Measurements from ENCODE around the gene SHANK3. TPM values are rescaled to one million over a fixed set of nuclear protein-coding genes. Genes with fewer than 3 reads are reported as not detected.

Gene SHANK3
- total and polyA plus RNA-seq, 2 donors (not counting 1 experiment from before 2014, with no cell fraction given): not detected

DNA sequence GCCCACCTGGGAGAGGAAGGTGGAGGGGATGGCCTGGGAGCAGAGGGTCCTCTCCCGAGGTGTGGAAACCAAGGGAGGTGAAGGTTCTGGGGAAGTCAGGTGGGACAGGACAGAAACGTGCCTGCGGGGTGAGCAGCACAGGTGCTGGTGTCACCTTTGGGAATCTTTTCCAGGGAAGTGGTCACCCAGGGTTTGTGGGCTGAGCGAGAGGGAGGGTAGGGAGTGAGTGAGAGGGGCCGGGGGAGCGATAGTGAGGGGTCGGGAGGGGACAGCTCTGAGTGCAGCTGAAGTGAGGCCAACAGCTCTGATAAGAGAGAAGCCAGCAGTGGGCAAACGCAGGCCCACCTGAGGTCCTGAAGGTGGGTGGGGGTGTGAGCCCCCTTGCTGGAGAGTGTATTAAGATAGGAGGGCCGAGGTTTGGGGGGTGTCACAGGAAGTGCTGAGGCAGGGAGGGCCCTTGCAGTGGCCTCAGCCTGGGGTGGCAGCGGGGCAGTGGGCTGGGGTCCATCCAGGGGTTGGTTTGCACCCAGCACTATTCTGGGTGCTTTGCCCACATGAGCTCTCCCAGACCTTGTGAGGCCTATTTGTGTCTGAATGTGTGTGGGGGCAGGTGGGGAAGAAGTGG lies 1.6 kb upstream of the SHANK3 start:
- Histone ChIP-seq H3K4me1 (ENCODE audit: control insufficient read depth in 2 of 2, insufficient read depth in 2 of 2, low read length in 2 of 2) (peaks cover 20 to 25% of the 10 kb centered on the region in 2 donors), H3K27ac (ENCODE audit: low read length in 2 of 2) (no peak overlapping the region), H3K36me3 (replicated peaks in 1 of 2; ENCODE audit: control extremely low read depth in 1 of 2, control insufficient read depth in 1 of 2, extremely low read depth in 1 of 2, insufficient read depth in 2 of 2, low read length in 1 of 2) (no peaks in the 10 kb centered on the region), H3K4me2 (replicated peaks; ENCODE audit: low read depth, low read length, poor library complexity, severe bottlenecking) (no peak overlapping the region), H3K9ac (ENCODE audit: low read length) (no peak overlapping the region), H3K27me3 (replicated peaks in 1 of 4; ENCODE audit: control extremely low read depth in 1 of 4, control insufficient read depth in 3 of 4, insufficient read depth in 4 of 4, low read length in 3 of 4) (peaks cover 0 to 53% (median 28%) of the 10 kb centered on the region in 4 experiments), H4K20me1 (ENCODE audit: control insufficient read depth, insufficient read depth, low read length, poor library complexity, severe bottlenecking) (no peaks in the 10 kb centered on the region), H3K79me2 (ENCODE audit: control insufficient read depth, insufficient read depth, low read length) (no peaks in the 10 kb centered on the region), H3K4me3 (ENCODE audit: control extremely low read depth in 1 of 5, extremely low read depth in 1 of 5, insufficient read depth in 1 of 5, low read depth in 2 of 5, low read length in 4 of 5) (no peak overlapping the region), H2AFZ (ENCODE audit: insufficient read depth, low read depth, low read length, poor library complexity, severe bottlenecking) (no peak overlapping the region), H3K9me3 (ENCODE audit: control extremely low read depth in 1 of 3, control insufficient read depth in 2 of 3, insufficient read depth in 1 of 3, low read length in 2 of 3) (peaks cover 0 to 25% (median 0%) of the 10 kb centered on the region in 3 donors)
- ChIA-PET POLR2A (interaction anchor here (0.6 kb wide), 1 partner anchor 26 kb away, joined by 4 read pairs; no protein-coding TSS in a partner anchor), CTCF (interaction anchor here (0.7 kb wide), 1 partner anchor 907 kb away, joined by 4 read pairs; no protein-coding TSS in a partner anchor)
- DNase-seq (no peak), ATAC-seq (ENCODE audit: low read depth) (no peak)
- TF ChIP-seq, protein P1, sequence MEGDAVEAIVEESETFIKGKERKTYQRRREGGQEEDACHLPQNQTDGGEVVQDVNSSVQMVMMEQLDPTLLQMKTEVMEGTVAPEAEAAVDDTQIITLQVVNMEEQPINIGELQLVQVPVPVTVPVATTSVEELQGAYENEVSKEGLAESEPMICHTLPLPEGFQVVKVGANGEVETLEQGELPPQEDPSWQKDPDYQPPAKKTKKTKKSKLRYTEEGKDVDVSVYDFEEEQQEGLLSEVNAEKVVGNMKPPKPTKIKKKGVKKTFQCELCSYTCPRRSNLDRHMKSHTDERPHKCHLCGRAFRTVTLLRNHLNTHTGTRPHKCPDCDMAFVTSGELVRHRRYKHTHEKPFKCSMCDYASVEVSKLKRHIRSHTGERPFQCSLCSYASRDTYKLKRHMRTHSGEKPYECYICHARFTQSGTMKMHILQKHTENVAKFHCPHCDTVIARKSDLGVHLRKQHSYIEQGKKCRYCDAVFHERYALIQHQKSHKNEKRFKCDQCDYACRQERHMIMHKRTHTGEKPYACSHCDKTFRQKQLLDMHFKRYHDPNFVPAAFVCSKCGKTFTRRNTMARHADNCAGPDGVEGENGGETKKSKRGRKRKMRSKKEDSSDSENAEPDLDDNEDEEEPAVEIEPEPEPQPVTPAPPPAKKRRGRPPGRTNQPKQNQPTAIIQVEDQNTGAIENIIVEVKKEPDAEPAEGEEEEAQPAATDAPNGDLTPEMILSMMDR (IDR thresholded peaks at IDR 0.05): no peak
- TF ChIP-seq EZH2 (IDR thresholded peaks at IDR 0.05; ENCODE audit: borderline replicate concordance, insufficient read depth, low read depth, low read length, poor library complexity, severe bottlenecking): no peak
- Mint-ChIP-seq H3K4me1 (peaks cover 17% of the 10 kb centered on the region), H3K27ac (no peak overlapping the region), H3K27me3 (peaks cover 53% of the 10 kb centered on the region), H3K4me3 (no peak overlapping the region), H3K9me3 (ENCODE audit: insufficient read depth) (no peaks in the 10 kb centered on the region)
- 63% methylated on average over 9 of the region's 10 CpGs for WGBS (ENCODE audit: insufficient coverage)
- intact Hi-C loops (cut with micrococcal nuclease): no loop called here

DNA sequence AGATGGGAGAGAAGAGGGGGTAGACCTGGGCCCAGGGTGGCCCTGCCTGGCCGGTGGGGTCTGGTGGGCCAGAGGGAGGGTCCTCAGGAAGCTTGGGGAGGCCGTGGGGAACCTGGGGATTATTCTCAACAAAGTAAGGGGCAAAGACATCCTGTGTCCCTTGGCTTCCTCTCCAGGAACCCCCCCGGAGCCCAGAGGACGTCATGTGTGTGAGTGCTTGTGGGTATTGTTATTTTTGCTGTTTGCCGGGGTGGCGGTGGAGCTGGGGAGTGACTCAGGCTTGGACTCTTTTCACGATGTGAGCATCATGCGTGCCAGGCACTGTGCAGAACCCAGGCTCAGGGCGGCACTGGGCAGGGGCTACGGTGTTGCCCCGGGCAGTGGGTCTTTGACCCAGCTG lies 982 bp upstream of the SHANK3 start:
- Histone ChIP-seq H3K27me3 (replicated peaks in 1 of 4; ENCODE audit: control extremely low read depth in 1 of 4, control insufficient read depth in 3 of 4, insufficient read depth in 4 of 4, low read length in 3 of 4) (peaks cover 0 to 56% (median 28%) of the 10 kb centered on the region in 4 experiments), H3K79me2 (ENCODE audit: control insufficient read depth, insufficient read depth, low read length) (no peaks in the 10 kb centered on the region), H3K4me1 (ENCODE audit: control insufficient read depth in 2 of 2, insufficient read depth in 2 of 2, low read length in 2 of 2) (peaks cover 20 to 25% of the 10 kb centered on the region in 2 donors), H3K4me3 (ENCODE audit: control extremely low read depth in 1 of 5, extremely low read depth in 1 of 5, insufficient read depth in 1 of 5, low read depth in 2 of 5, low read length in 4 of 5) (no peak overlapping the region), H4K20me1 (ENCODE audit: control insufficient read depth, insufficient read depth, low read length, poor library complexity, severe bottlenecking) (no peaks in the 10 kb centered on the region), H3K9ac (ENCODE audit: low read length) (no peak overlapping the region), H2AFZ (ENCODE audit: insufficient read depth, low read depth, low read length, poor library complexity, severe bottlenecking) (no peak overlapping the region), H3K4me2 (replicated peaks; ENCODE audit: low read depth, low read length, poor library complexity, severe bottlenecking) (no peak overlapping the region), H3K36me3 (replicated peaks in 1 of 2; ENCODE audit: control extremely low read depth in 1 of 2, control insufficient read depth in 1 of 2, extremely low read depth in 1 of 2, insufficient read depth in 2 of 2, low read length in 1 of 2) (no peaks in the 10 kb centered on the region), H3K9me3 (ENCODE audit: control extremely low read depth in 1 of 3, control insufficient read depth in 2 of 3, insufficient read depth in 1 of 3, low read length in 2 of 3) (peaks cover 0 to 25% (median 0%) of the 10 kb centered on the region in 3 donors), H3K27ac (ENCODE audit: low read length in 2 of 2) (no peak overlapping the region)
- no peak for TF ChIP-seq EZH2 (IDR thresholded peaks at IDR 0.05; ENCODE audit: borderline replicate concordance, insufficient read depth, low read depth, low read length, poor library complexity, severe bottlenecking)
- TF ChIP-seq, protein P1 (IDR thresholded peaks at IDR 0.05): no peak
- Mint-ChIP-seq H3K9me3 (ENCODE audit: insufficient read depth) (no peaks in the 10 kb centered on the region), H3K27me3 (peaks cover 54% of the 10 kb centered on the region), H3K4me3 (no peak overlapping the region), H3K4me1 (peaks cover 17% of the 10 kb centered on the region), H3K27ac (no peak overlapping the region)
- CTCF ChIA-PET: no interaction called here
- ATAC-seq (ENCODE audit: low read depth): no peak
- POLR2A ChIA-PET: interaction anchor here (0.7 kb wide), 1 partner anchor 93 kb away, joined by 3 read pairs; the partner anchor contains the start of gene CPT1B
- 13% methylated on average over 11 of the region's 11 CpGs for WGBS (ENCODE audit: insufficient coverage)
- no peak for DNase-seq
- intact Hi-C loops (cut with micrococcal nuclease): no loop called here
